Measurements from ENCODE around the gene KAT14. TPM values are rescaled to one million over a fixed set of nuclear protein-coding genes. Genes with fewer than 3 reads are reported as not detected.
"Not testable (repeated sequence)": the region's sequence is repeated elsewhere in the genome, so short reads cannot be mapped to it uniquely, and the experiment has no call there.

Gene KAT14
- total RNA-seq, 1 donor: 16.0 TPM

GRCh38 chr20:18094191-18094590 is 43.5 kb upstream of the KAT14 start:
- no peak overlapping the region for H3K4me3 ChIP-seq (ENCODE audit: low read depth, low read length)
- no peak for TF ChIP-seq CTCF (IDR thresholded peaks at IDR 0.05; ENCODE audit: insufficient read depth, low read depth, low read length)
- no peak for DNase-seq (ENCODE audit: low read depth)

- not testable (repeated sequence) for DNase-seq (ENCODE audit: low read depth); H3K4me3 ChIP-seq (ENCODE audit: low read depth, low read length)
These were observed 37.1 kb upstream of the KAT14 start for GRCh38 chr20:18100569-18100968.

GRCh38 chr20:18101125-18101810 is 36.4 kb upstream of the KAT14 start:
- no peak overlapping the region for H3K4me3 ChIP-seq (ENCODE audit: low read depth, low read length)
- TF ChIP-seq CTCF (IDR thresholded peaks at IDR 0.05; ENCODE audit: insufficient read depth, low read depth, low read length): no peak
- DNase-seq (ENCODE audit: low read depth): no peak

- no peak for TF ChIP-seq CTCF (IDR thresholded peaks at IDR 0.05; ENCODE audit: insufficient read depth, low read depth, low read length)
- DNase-seq (ENCODE audit: low read depth): no peak
- no peak overlapping the region for H3K4me3 ChIP-seq (ENCODE audit: low read depth, low read length)
These were observed 34.2 kb upstream of the KAT14 start for GRCh38 chr20:18103497-18103896.

- DNase-seq (ENCODE audit: low read depth): no peak
- no peak overlapping the region for H3K4me3 ChIP-seq (ENCODE audit: low read depth, low read length)
- no peak for TF ChIP-seq CTCF (IDR thresholded peaks at IDR 0.05; ENCODE audit: insufficient read depth, low read depth, low read length)
These were observed 29.3 kb upstream of the KAT14 start for GRCh38 chr20:18108326-18108725.

- not testable (repeated sequence) for H3K4me3 ChIP-seq (ENCODE audit: low read depth, low read length); DNase-seq (ENCODE audit: low read depth)
These were observed 9.1 kb upstream of the KAT14 start for GRCh38 chr20:18128574-18128973.

GRCh38 chr20:18132663-18133062 is 5.0 kb upstream of the KAT14 start:
- no peak overlapping the region for H3K4me3 ChIP-seq (ENCODE audit: low read depth, low read length)
- no peak for DNase-seq (ENCODE audit: low read depth)
- no peak for TF ChIP-seq CTCF (IDR thresholded peaks at IDR 0.05; ENCODE audit: insufficient read depth, low read depth, low read length)

- no peak overlapping the region for H3K4me3 ChIP-seq (ENCODE audit: low read depth, low read length)
- TF ChIP-seq CTCF (IDR thresholded peaks at IDR 0.05; ENCODE audit: insufficient read depth, low read depth, low read length): no peak
- DNase-seq (ENCODE audit: low read depth): no peak
These were observed 3.7 kb upstream of the KAT14 start for GRCh38 chr20:18133962-18134361.
